ENCODE measurements around the gene ZG16B. TPM values are rescaled to one million over a fixed set of nuclear protein-coding genes. Genes with fewer than 3 reads are reported as not detected.

ZG16B gene
- total and polyA plus RNA-seq, 2 of the 8 experiments (the other 6 are each of a cell fraction or from before 2014, with no cell fraction given) = 0.11 TPM; not detected in 1

- TF ChIP-seq, protein P1, sequence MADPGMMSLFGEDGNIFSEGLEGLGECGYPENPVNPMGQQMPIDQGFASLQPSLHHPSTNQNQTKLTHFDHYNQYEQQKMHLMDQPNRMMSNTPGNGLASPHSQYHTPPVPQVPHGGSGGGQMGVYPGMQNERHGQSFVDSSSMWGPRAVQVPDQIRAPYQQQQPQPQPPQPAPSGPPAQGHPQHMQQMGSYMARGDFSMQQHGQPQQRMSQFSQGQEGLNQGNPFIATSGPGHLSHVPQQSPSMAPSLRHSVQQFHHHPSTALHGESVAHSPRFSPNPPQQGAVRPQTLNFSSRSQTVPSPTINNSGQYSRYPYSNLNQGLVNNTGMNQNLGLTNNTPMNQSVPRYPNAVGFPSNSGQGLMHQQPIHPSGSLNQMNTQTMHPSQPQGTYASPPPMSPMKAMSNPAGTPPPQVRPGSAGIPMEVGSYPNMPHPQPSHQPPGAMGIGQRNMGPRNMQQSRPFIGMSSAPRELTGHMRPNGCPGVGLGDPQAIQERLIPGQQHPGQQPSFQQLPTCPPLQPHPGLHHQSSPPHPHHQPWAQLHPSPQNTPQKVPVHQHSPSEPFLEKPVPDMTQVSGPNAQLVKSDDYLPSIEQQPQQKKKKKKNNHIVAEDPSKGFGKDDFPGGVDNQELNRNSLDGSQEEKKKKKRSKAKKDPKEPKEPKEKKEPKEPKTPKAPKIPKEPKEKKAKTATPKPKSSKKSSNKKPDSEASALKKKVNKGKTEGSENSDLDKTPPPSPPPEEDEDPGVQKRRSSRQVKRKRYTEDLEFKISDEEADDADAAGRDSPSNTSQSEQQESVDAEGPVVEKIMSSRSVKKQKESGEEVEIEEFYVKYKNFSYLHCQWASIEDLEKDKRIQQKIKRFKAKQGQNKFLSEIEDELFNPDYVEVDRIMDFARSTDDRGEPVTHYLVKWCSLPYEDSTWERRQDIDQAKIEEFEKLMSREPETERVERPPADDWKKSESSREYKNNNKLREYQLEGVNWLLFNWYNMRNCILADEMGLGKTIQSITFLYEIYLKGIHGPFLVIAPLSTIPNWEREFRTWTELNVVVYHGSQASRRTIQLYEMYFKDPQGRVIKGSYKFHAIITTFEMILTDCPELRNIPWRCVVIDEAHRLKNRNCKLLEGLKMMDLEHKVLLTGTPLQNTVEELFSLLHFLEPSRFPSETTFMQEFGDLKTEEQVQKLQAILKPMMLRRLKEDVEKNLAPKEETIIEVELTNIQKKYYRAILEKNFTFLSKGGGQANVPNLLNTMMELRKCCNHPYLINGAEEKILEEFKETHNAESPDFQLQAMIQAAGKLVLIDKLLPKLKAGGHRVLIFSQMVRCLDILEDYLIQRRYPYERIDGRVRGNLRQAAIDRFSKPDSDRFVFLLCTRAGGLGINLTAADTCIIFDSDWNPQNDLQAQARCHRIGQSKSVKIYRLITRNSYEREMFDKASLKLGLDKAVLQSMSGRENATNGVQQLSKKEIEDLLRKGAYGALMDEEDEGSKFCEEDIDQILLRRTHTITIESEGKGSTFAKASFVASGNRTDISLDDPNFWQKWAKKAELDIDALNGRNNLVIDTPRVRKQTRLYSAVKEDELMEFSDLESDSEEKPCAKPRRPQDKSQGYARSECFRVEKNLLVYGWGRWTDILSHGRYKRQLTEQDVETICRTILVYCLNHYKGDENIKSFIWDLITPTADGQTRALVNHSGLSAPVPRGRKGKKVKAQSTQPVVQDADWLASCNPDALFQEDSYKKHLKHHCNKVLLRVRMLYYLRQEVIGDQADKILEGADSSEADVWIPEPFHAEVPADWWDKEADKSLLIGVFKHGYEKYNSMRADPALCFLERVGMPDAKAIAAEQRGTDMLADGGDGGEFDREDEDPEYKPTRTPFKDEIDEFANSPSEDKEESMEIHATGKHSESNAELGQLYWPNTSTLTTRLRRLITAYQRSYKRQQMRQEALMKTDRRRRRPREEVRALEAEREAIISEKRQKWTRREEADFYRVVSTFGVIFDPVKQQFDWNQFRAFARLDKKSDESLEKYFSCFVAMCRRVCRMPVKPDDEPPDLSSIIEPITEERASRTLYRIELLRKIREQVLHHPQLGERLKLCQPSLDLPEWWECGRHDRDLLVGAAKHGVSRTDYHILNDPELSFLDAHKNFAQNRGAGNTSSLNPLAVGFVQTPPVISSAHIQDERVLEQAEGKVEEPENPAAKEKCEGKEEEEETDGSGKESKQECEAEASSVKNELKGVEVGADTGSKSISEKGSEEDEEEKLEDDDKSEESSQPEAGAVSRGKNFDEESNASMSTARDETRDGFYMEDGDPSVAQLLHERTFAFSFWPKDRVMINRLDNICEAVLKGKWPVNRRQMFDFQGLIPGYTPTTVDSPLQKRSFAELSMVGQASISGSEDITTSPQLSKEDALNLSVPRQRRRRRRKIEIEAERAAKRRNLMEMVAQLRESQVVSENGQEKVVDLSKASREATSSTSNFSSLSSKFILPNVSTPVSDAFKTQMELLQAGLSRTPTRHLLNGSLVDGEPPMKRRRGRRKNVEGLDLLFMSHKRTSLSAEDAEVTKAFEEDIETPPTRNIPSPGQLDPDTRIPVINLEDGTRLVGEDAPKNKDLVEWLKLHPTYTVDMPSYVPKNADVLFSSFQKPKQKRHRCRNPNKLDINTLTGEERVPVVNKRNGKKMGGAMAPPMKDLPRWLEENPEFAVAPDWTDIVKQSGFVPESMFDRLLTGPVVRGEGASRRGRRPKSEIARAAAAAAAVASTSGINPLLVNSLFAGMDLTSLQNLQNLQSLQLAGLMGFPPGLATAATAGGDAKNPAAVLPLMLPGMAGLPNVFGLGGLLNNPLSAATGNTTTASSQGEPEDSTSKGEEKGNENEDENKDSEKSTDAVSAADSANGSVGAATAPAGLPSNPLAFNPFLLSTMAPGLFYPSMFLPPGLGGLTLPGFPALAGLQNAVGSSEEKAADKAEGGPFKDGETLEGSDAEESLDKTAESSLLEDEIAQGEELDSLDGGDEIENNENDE (IDR thresholded peaks at IDR 0.05; ENCODE audit: insufficient replicate concordance, low read length) = no peak
- TF ChIP-seq CHD2 (IDR thresholded peaks at IDR 0.05; ENCODE audit: low read length) = no peak
- TF ChIP-seq USF2 (IDR thresholded peaks at IDR 0.05; ENCODE audit: low read length) = no peak
- TF ChIP-seq POLR2AphosphoS5 (IDR thresholded peaks at IDR 0.05; ENCODE audit: low read depth, low read length) = no peak
- TF ChIP-seq EP300 (IDR thresholded peaks at IDR 0.05; ENCODE audit: borderline replicate concordance in 1 of 2, low read depth in 2 of 2, low read length in 2 of 2) = no peak
- no peak for TF ChIP-seq TAF7 (optimal IDR thresholded peaks at IDR 0.05; ENCODE audit: borderline replicate concordance, low read depth, low read length)
Measured at GRCh38 chr16:2824626-2825025, 5.5 kb upstream of the ZG16B start (continued).

Data from H1 (cell line).